Right lobe of liver (tissue), 4 donors: ENCODE data around the gene SH3RF3.

Experiments
- POLR2A ChIP-seq: fragments of 450-650 bp; IDR thresholded peaks from one replicate; pipeline ENCODE4 v1.6.1; 2017; ENCODE audit warnings: antibody characterized with exemption, mild to moderate bottlenecking
- TF ChIP-seq, protein P1 (sequence below), 4 donors: fragments of 200-600 bp in 3 of 4; fragments of 450-650 bp in 1 of 4; IDR thresholded peaks; one replicate each; pipeline versions ENCODE4 v1.5.1 to v1.8.0; 2016 to 2022; ENCODE audit warnings: antibody characterized with exemption in 4 of 4, mild to moderate bottlenecking in 2 of 4
- donor health status: DM: no; HTN: no; CAD: no.
- donor health status: DM: no; HTN: no; CAD: no.
- donor health status: DM: no; HTN: yes; CAD: no.

GRCh38 chr2:109168716-109169115 lies 39.7 kb downstream of the SH3RF3 start:
- TF ChIP-seq, protein P1, sequence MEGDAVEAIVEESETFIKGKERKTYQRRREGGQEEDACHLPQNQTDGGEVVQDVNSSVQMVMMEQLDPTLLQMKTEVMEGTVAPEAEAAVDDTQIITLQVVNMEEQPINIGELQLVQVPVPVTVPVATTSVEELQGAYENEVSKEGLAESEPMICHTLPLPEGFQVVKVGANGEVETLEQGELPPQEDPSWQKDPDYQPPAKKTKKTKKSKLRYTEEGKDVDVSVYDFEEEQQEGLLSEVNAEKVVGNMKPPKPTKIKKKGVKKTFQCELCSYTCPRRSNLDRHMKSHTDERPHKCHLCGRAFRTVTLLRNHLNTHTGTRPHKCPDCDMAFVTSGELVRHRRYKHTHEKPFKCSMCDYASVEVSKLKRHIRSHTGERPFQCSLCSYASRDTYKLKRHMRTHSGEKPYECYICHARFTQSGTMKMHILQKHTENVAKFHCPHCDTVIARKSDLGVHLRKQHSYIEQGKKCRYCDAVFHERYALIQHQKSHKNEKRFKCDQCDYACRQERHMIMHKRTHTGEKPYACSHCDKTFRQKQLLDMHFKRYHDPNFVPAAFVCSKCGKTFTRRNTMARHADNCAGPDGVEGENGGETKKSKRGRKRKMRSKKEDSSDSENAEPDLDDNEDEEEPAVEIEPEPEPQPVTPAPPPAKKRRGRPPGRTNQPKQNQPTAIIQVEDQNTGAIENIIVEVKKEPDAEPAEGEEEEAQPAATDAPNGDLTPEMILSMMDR (IDR thresholded peaks at IDR 0.05) = no peak
- no peak for TF ChIP-seq POLR2A
